Memory B cell (primary cell): ENCODE measurements around the gene GPAT2.
A peak's percentile ranks its signal among the peaks of the same experiment; 100 is the strongest.
"Not testable (repeated sequence)": the region's sequence is repeated elsewhere in the genome, so short reads cannot be mapped to it uniquely, and the experiment has no call there.

ENCODE experiments used
- ATAC-seq: fragments of 150-1000 bp; cut with Tn5 transposase; 2 replicates; pipeline ENCODE4 v1.10.0; 2021; ENCODE audit warnings: low read depth, mild to moderate bottlenecking, moderate library complexity
- DNase-seq, 2 donors: peaks; one replicate each; pipeline ENCODE4 v3.0.0; 2022; ENCODE audit warnings: low spot score in 2 of 2
- H3K27ac Mint-ChIP-seq: one replicate; pipeline ENCODE4 v1.8.0; 2022; ENCODE audit warnings: mild to moderate bottlenecking, moderate library complexity, mixed read lengths
- H3K27me3 Mint-ChIP-seq: one replicate; pipeline ENCODE4 v1.8.0; 2022; ENCODE audit warnings: mixed read lengths
- H3K36me3 Mint-ChIP-seq: one replicate; pipeline ENCODE4 v1.8.0; 2022; ENCODE audit warnings: mild to moderate bottlenecking, mixed read lengths
- H3K4me1 Mint-ChIP-seq: one replicate; pipeline ENCODE4 v1.8.0; 2022; ENCODE audit warnings: mixed read lengths
- H3K4me3 Mint-ChIP-seq: one replicate; pipeline ENCODE4 v1.8.0; 2022; ENCODE audit warnings: mild to moderate bottlenecking, moderate library complexity, mixed read lengths
- H3K9me3 Mint-ChIP-seq: one replicate; pipeline ENCODE4 v1.8.0; 2022; ENCODE audit warnings: mixed read lengths

Gene GPAT2

GRCh38 chr2:96034792-96035191, at the start of gene GPAT2:
Gene GPAT2 (minus strand): TSS chr2:96034916. CDS start chr2:96032359, 2,557 bp downstream.
- peak; percentile 60 for ATAC-seq
- not testable (repeated sequence) for H3K9me3 Mint-ChIP-seq, H3K27ac Mint-ChIP-seq, H3K36me3 Mint-ChIP-seq, H3K4me3 Mint-ChIP-seq, H3K4me1 Mint-ChIP-seq, H3K27me3 Mint-ChIP-seq, DNase-seq

GRCh38 chr2:96083989-96084857, 49.5 kb upstream of the GPAT2 start:
- peaks cover 19% of the 10 kb centered on the region for H3K27me3 Mint-ChIP-seq
- H3K4me3 Mint-ChIP-seq = no peak overlapping the region
- no peak for ATAC-seq
- H3K27ac Mint-ChIP-seq = no peak overlapping the region
- H3K9me3 Mint-ChIP-seq = peaks cover 2% of the 10 kb centered on the region
- no peak for DNase-seq
- no peaks in the 10 kb centered on the region for H3K4me1 Mint-ChIP-seq
- peaks cover 2% of the 10 kb centered on the region for H3K36me3 Mint-ChIP-seq

- Mint-ChIP-seq H3K27ac (no peak overlapping the region), H3K4me3 (no peak overlapping the region), H3K4me1 (no peaks in the 10 kb centered on the region), H3K9me3 (peaks cover 2% of the 10 kb centered on the region), H3K36me3 (peaks cover 2% of the 10 kb centered on the region), H3K27me3 (peaks cover 19% of the 10 kb centered on the region)
- DNase-seq (no peak), ATAC-seq (no peak)
Observed at GRCh38 chr2:96083064-96083939, 48.6 kb upstream of the GPAT2 start.

GRCh38 chr2:96082211-96083063, 47.7 kb upstream of the GPAT2 start:
- peaks cover 2% of the 10 kb centered on the region for H3K9me3 Mint-ChIP-seq
- ATAC-seq (no peak), DNase-seq (no peak)
- H3K27ac Mint-ChIP-seq = no peak overlapping the region
- H3K27me3 Mint-ChIP-seq = peaks cover 19% of the 10 kb centered on the region
- peaks cover 2% of the 10 kb centered on the region for H3K36me3 Mint-ChIP-seq
- H3K4me1 Mint-ChIP-seq = no peaks in the 10 kb centered on the region
- no peak overlapping the region for H3K4me3 Mint-ChIP-seq

- no peaks in the 10 kb centered on the region for H3K4me1 Mint-ChIP-seq
- no peak for ATAC-seq
Observed at GRCh38 chr2:96081042-96081441, 46.3 kb upstream of the GPAT2 start.

GRCh38 chr2:96075199-96075771, 40.6 kb upstream of the GPAT2 start:
- ATAC-seq (no peak), DNase-seq (no peak)
- no peak overlapping the region for H3K27ac Mint-ChIP-seq
- H3K4me3 Mint-ChIP-seq = no peak overlapping the region
- peaks cover 12% of the 10 kb centered on the region for H3K27me3 Mint-ChIP-seq
- H3K9me3 Mint-ChIP-seq = peaks cover 10% of the 10 kb centered on the region
- H3K4me1 Mint-ChIP-seq = no peaks in the 10 kb centered on the region
- H3K36me3 Mint-ChIP-seq = peaks cover 2% of the 10 kb centered on the region

More at GRCh38 chr2:96081042-96081441, 46.3 kb upstream of the GPAT2 start:
- Mint-ChIP-seq H3K36me3 (peaks cover 2% of the 10 kb centered on the region), H3K4me3 (no peak overlapping the region), H3K9me3 (peaks cover 3% of the 10 kb centered on the region), H3K27ac (no peak overlapping the region), H3K27me3 (peaks cover 19% of the 10 kb centered on the region)
- no peak for DNase-seq

GRCh38 chr2:96074156-96074555, 39.4 kb upstream of the GPAT2 start:
- Mint-ChIP-seq H3K27ac (no peak overlapping the region), H3K4me3 (no peak overlapping the region), H3K4me1 (no peaks in the 10 kb centered on the region), H3K27me3 (peaks cover 10% of the 10 kb centered on the region), H3K36me3 (peaks cover 2% of the 10 kb centered on the region), H3K9me3 (peaks cover 10% of the 10 kb centered on the region)
- ATAC-seq (no peak), DNase-seq (no peak)

- Mint-ChIP-seq H3K36me3 (peaks cover 2% of the 10 kb centered on the region), H3K9me3 (peaks cover 10% of the 10 kb centered on the region), H3K27ac (no peak overlapping the region), H3K27me3 (peaks cover 10% of the 10 kb centered on the region), H3K4me1 (no peaks in the 10 kb centered on the region), H3K4me3 (no peak overlapping the region)
- ATAC-seq (no peak), DNase-seq (no peak)
Observed at GRCh38 chr2:96073170-96073775, 38.6 kb upstream of the GPAT2 start.

- peaks cover 10% of the 10 kb centered on the region for H3K27me3 Mint-ChIP-seq
- H3K27ac Mint-ChIP-seq = no peak overlapping the region
- no peaks in the 10 kb centered on the region for H3K4me1 Mint-ChIP-seq
- H3K9me3 Mint-ChIP-seq = peaks cover 10% of the 10 kb centered on the region
- peaks cover 2% of the 10 kb centered on the region for H3K36me3 Mint-ChIP-seq
- ATAC-seq = no peak
- no peak overlapping the region for H3K4me3 Mint-ChIP-seq
- DNase-seq = no peak
Observed at GRCh38 chr2:96072746-96073145, 38.0 kb upstream of the GPAT2 start.

GRCh38 chr2:96071977-96072491, 37.3 kb upstream of the GPAT2 start:
- H3K4me3 Mint-ChIP-seq, H3K36me3 Mint-ChIP-seq, DNase-seq, H3K27ac Mint-ChIP-seq, H3K4me1 Mint-ChIP-seq, ATAC-seq: not testable (repeated sequence)
- H3K9me3 Mint-ChIP-seq = peaks cover 10% of the 10 kb centered on the region
- peaks cover 12% of the 10 kb centered on the region for H3K27me3 Mint-ChIP-seq

- not testable (repeated sequence) for H3K36me3 Mint-ChIP-seq, H3K27ac Mint-ChIP-seq, DNase-seq, H3K4me1 Mint-ChIP-seq, H3K9me3 Mint-ChIP-seq, ATAC-seq, H3K4me3 Mint-ChIP-seq
- H3K27me3 Mint-ChIP-seq = peaks cover 12% of the 10 kb centered on the region
Observed at GRCh38 chr2:96071087-96071976, 36.6 kb upstream of the GPAT2 start.

GRCh38 chr2:96070351-96070750, 35.6 kb upstream of the GPAT2 start:
- H3K27me3 Mint-ChIP-seq = peaks cover 12% of the 10 kb centered on the region
- not testable (repeated sequence) for H3K36me3 Mint-ChIP-seq, H3K4me1 Mint-ChIP-seq, H3K27ac Mint-ChIP-seq, ATAC-seq, H3K4me3 Mint-ChIP-seq, H3K9me3 Mint-ChIP-seq, DNase-seq
